Activated CD4-positive, alpha-beta T cell treated with anti-CD3 and anti-CD28 coated beads, Interleukin-2, amount 50 U/mL, for 48 hours (primary cell): ENCODE results near the gene DCLK1.
"Not testable (repeated sequence)": the region's sequence is repeated elsewhere in the genome, so short reads cannot be mapped to it uniquely, and the experiment has no call there.

Experiments
- DNase-seq, 2 experiments: peaks; one replicate each; pipeline ENCODE4 v3.0.0-alpha.2; 2020

DCLK1 gene

GRCh38 chr13:36031490-36031889, 99.7 kb downstream of the DCLK1 start:
- no peak for DNase-seq

DNA sequence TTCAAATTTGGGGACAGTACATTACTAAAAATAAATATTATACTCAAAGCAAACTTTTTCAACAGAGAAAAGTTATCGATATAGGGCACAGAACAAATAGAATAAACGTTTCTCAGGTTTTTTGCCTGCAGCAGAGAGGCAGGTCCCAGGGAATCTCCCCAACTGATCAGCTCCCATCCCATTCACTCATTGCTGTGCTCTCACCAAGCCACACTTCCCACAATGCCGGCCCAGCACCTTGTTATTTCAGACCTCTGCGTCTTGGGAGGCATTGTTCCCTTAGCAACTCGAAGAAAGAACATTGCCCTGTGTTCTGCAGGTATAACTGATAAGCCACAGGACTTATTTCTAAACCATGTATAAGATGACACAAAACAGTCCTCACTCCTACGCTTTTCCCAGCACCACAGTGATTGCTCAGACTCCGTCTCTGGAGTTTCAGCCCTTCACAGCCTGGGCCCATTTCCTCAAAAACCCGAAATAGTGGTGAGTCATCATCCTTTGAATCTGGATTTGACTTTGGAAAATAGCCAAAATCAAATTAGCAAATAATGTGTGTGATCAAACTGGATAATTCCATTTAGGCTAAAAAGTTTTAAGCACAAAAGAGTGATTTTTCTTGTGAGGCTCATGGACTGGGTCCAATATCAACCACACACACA, 100.4 kb downstream of the DCLK1 start:
- no peak for DNase-seq

GRCh38 chr13:36029166-36029565, 102.0 kb downstream of the DCLK1 start:
- DNase-seq = no peak

DNA sequence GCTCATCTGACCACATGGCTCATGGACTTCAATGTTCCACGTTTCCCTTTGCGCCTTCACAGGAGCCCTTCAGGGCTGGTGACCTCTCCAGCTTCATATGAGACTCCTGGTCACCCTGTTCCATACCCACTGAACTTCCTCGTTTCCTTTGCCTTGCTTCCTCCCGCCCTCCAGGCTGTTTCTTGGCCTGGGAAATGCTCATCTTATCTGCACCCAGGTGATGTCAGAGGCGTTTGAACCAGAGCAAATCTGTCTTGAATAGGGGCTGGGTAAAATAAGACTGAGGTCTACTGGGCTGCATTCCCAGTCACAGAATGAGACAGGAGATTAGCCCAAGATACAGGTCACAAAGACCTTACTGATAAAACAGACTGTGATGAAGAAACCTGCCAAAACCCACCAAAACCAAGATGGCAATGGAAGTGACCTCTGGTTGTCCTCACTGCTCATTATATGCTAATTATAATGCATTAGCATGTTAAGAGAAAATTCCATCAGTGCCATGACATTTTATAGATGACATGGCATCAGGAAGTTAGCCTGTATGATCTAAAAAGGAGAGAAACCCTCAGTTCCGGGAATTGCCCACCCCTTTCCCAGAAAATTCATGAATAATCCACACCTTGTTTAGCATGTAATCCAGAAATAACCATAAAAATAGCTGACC, 102.7 kb downstream of the DCLK1 start:
- no peak for DNase-seq

GRCh38 chr13:36026531-36026930, 104.7 kb downstream of the DCLK1 start:
- no peak for DNase-seq

DNA sequence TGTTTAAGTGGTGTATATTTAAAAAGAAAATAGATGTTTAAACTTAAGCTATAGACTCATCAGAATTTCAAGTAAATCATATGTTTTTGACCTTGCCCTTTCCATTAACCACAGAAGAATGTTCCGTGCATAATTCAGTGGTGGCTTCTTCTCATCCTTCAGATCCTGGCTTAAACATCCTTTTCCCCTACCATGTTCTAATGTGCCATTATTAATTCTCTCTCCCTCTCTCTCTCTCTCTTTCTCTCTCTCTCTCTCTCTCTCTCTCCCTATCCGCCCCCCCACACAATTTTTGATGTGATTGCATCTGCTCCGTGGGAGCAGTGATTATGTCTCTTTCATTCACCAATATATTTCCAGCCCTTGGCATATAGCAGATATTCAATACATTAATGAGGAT, 116.4 kb downstream of the DCLK1 start:
- no peak for DNase-seq

GRCh38 chr13:36006894-36007675, 124.1 kb downstream of the DCLK1 start:
- no peak for DNase-seq

DNA sequence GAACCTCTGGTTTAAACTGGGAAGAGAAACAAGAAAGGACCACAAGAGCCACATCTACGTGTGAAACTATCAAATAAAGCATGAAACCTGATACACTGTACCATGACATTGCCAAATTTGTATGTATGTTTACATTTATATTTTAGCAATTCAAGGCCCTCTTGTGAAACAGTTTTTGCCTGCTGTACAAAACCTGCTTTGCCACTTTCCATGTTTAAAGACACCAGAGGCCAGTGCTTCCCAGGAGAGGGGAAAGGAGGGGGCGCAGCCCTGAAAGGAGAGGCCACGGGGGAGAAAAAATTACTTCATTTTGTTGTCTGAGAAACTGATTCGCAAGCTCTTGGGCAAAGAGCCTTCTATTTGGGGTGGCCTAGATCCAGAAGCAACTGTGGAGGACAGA, 124.8 kb downstream of the DCLK1 start:
- no peak for DNase-seq

GRCh38 chr13:36001561-36001960, 129.6 kb downstream of the DCLK1 start:
- DNase-seq = no peak

- DNase-seq = no peak
These were observed 131.2 kb downstream of the DCLK1 start for GRCh38 chr13:36000028-36000427.

GRCh38 chr13:35996360-35996759, 134.8 kb downstream of the DCLK1 start:
- no peak for DNase-seq

- DNase-seq = no peak
These were observed 136.0 kb downstream of the DCLK1 start for GRCh38 chr13:35995136-35995535.

- no peak for DNase-seq
These were observed 136.8 kb downstream of the DCLK1 start for GRCh38 chr13:35994131-35994966.

- DNase-seq = no peak
These were observed 137.5 kb downstream of the DCLK1 start for GRCh38 chr13:35993686-35994085.

DNA sequence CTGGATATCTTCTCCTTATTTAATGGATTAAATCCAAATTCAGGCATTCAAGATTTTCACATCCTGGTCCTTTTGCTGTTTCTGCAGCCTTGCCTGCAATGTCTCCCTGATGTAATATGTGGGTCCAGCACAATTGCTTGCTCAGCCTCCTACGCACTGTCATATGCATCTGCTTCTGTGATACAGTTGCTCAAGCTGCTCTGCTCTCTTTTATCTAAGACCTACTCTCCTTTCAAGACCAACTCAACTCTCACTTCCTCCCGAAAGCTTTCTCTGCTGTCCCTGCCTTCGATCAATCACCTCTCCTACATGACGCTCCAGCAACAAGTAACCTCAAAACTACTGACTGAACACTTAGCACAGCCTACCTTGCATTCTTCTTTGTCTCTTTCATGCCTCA, 138.2 kb downstream of the DCLK1 start:
- no peak for DNase-seq

GRCh38 chr13:35990196-35990595, 141.0 kb downstream of the DCLK1 start:
- no peak for DNase-seq

DNA sequence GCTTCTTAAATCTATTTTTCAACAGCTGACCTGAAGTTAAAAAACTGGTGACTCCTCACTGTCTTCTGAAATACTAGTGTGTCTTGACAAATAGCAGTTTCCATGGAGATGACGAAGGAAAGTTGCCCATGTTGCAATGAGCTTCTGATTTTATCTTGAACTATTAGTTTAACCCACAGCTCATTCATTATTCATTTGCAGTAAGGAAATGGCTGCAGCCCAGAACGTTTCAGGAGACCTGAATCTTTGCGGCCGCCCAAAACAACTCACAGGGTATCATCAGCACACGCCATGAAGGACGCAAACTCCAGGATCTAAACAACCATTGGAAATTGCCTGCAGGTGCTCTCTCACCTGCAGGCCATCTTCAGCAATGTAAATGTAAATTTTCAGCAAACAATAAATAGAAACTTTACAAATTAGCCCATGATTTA, 142.5 kb downstream of the DCLK1 start:
- DNase-seq = no peak

GRCh38 chr13:35987572-35988513, 143.3 kb downstream of the DCLK1 start:
- no peak for DNase-seq

GRCh38 chr13:35984776-35985453, 146.3 kb downstream of the DCLK1 start:
- DNase-seq = no peak

- DNase-seq = no peak
These were observed 146.9 kb downstream of the DCLK1 start for GRCh38 chr13:35984287-35984686.

- DNase-seq = not testable (repeated sequence)
These were observed 147.5 kb downstream of the DCLK1 start for GRCh38 chr13:35983703-35984102.
